Subcutaneous abdominal adipose tissue (tissue), 5 donors: ENCODE data around the gene CYSTM1.

Experiments
- H3K27ac ChIP-seq: one replicate; pipeline ENCODE4 v1.7.0; 2013; ENCODE audit warnings: low read depth, mild to moderate bottlenecking, inconsistent platforms, low read length, moderate library complexity
- H3K27me3 ChIP-seq, 5 donors: one replicate each; pipeline ENCODE4 v1.7.0; 2013; ENCODE audit warnings: low read length in 5 of 5, inconsistent platforms in 1 of 5; ENCODE audit not compliant: control insufficient read depth in 5 of 5, insufficient read depth in 4 of 5
- H3K36me3 ChIP-seq, 5 donors: one replicate each; pipeline ENCODE4 v1.7.0; 2013; ENCODE audit warnings: low read length in 5 of 5; ENCODE audit not compliant: control insufficient read depth in 5 of 5, insufficient read depth in 5 of 5
- H3K4me1 ChIP-seq, 5 donors: one replicate each; pipeline ENCODE4 v1.7.0; 2013; ENCODE audit warnings: low read length in 5 of 5, mild to moderate bottlenecking in 3 of 5, moderate library complexity in 1 of 5; ENCODE audit not compliant: control insufficient read depth in 5 of 5, insufficient read depth in 5 of 5
- H3K4me3 ChIP-seq, 5 donors: one replicate each; pipeline ENCODE4 v1.7.0; 2013; ENCODE audit warnings: low read length in 5 of 5, low read depth in 1 of 5
- H3K9ac ChIP-seq, 5 donors: one replicate each; pipeline ENCODE4 v1.7.0; 2013; ENCODE audit warnings: low read length in 5 of 5, mild to moderate bottlenecking in 4 of 5, moderate library complexity in 3 of 5
- H3K9me3 ChIP-seq, 5 donors: one replicate each; pipeline ENCODE4 v1.7.0; 2013; ENCODE audit warnings: low read length in 5 of 5; ENCODE audit not compliant: control insufficient read depth in 5 of 5
- donor health status: healthy.
- donor health status: healthy.
- donor health status: healthy.
- donor health status: healthy.
- donor health status: healthy.

CYSTM1 gene

DNA sequence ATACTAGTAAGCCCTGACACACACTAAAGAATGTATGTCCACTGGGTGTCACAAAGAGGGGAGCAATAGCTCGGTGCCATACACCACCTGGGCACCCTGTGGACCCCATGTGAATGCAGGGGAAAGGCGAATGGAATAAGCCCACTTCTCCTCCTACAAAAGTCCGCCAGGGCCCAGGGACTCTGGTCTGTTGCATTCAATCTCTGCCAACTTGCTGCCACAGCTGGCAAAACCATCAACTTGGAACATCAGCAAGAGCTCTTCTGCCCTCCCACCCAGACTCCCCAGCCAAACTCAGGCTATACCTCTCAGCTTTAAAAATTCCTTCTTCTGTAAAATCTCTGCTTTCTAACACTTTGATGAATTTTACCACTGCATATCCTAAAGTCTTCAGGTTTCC lies 73.4 kb downstream of the CYSTM1 start:
- peaks cover 0 to 34% (median 23%) of the 10 kb centered on the region in 5 donors for H3K36me3 ChIP-seq
- no peaks in the 10 kb centered on the region for H3K9me3 ChIP-seq
- no peak overlapping the region for H3K4me3 ChIP-seq
- no peak overlapping the region for H3K9ac ChIP-seq
- H3K4me1 ChIP-seq = peaks cover 2 to 41% (median 28%) of the 10 kb centered on the region in 5 donors
- H3K27me3 ChIP-seq = no peaks in the 10 kb centered on the region
- H3K27ac ChIP-seq = no peak overlapping the region

DNA sequence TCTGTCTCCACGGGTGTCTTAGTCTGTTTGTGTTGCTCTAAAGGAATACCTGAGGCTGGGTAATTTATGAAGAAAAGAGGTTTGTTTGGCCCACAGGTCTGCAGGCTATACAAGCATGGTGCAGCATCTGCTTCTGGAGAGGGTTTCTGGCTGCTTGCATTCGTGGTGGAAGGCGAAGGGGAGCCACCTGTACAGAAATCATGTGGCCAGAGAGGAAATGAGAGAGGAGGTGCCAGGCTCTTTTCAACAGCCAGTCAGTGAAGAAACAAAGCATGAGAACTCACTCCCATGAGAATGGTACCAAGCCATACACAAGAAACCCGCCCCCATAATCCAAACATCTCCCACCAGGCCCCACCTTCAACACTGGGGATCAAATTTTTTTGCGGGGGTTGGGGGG lies 74.5 kb downstream of the CYSTM1 start:
- Histone ChIP-seq H3K27me3 (no peaks in the 10 kb centered on the region), H3K27ac (no peak overlapping the region), H3K9me3 (no peaks in the 10 kb centered on the region), H3K9ac (no peak overlapping the region), H3K4me1 (peaks cover 2 to 47% (median 37%) of the 10 kb centered on the region in 5 donors), H3K4me3 (no peak overlapping the region), H3K36me3 (peaks cover 0 to 36% (median 20%) of the 10 kb centered on the region in 5 donors)

DNA sequence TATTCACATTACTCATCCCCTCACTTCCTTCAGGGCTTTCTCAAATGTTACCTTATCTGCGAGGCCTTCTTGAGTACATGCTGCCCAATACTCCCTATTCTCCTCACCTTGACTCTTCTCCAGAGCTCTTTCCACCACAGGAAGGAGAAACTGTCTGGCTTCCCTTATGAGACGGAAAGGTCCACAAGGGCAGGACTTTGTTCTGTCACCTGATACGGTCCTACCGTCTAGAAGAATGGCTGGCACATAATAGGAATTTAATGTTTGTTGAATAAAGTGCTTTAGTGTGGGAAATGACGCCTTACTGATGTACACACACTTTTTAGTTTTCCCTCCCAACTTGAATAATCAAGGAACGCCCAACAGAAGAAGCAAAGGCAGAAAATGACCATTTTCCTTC lies 75.4 kb downstream of the CYSTM1 start:
- H3K27me3 ChIP-seq = no peaks in the 10 kb centered on the region
- H3K36me3 ChIP-seq = peaks cover 0 to 36% (median 15%) of the 10 kb centered on the region in 5 donors
- no peak overlapping the region for H3K9ac ChIP-seq
- peaks cover 0 to 39% (median 28%) of the 10 kb centered on the region in 5 donors for H3K4me1 ChIP-seq
- H3K9me3 ChIP-seq = no peaks in the 10 kb centered on the region
- no peak overlapping the region for H3K4me3 ChIP-seq
- H3K27ac ChIP-seq = no peak overlapping the region

DNA sequence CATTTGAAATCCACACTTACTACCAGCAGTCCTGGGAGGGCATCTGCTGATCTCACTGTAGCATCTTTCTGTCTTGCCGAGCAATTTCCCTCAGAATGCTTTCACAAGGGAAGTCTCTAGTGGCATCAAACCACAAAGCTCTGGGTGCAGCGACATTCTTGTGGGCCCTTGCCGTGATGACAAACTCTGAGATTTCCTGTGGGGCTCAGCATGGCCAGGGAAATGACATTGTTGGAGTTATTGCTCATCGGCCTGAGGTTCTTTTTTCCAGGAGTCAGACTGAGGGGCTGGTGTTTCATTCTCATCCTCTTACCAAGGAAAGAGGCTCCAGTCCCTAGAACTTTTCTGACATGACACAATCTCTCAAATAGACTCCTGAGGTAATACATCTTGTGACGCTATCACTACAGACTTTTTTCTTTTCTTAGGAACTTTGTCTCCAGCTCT lies 76.6 kb downstream of the CYSTM1 start:
- no peaks in the 10 kb centered on the region for H3K27me3 ChIP-seq
- H3K4me3 ChIP-seq = no peak overlapping the region
- no peaks in the 10 kb centered on the region for H3K9me3 ChIP-seq
- no peak overlapping the region for H3K9ac ChIP-seq
- H3K27ac ChIP-seq = no peak overlapping the region
- H3K36me3 ChIP-seq = peaks cover 0 to 27% (median 9%) of the 10 kb centered on the region in 5 donors
- H3K4me1 ChIP-seq = peaks cover 0 to 27% (median 21%) of the 10 kb centered on the region in 5 donors

DNA sequence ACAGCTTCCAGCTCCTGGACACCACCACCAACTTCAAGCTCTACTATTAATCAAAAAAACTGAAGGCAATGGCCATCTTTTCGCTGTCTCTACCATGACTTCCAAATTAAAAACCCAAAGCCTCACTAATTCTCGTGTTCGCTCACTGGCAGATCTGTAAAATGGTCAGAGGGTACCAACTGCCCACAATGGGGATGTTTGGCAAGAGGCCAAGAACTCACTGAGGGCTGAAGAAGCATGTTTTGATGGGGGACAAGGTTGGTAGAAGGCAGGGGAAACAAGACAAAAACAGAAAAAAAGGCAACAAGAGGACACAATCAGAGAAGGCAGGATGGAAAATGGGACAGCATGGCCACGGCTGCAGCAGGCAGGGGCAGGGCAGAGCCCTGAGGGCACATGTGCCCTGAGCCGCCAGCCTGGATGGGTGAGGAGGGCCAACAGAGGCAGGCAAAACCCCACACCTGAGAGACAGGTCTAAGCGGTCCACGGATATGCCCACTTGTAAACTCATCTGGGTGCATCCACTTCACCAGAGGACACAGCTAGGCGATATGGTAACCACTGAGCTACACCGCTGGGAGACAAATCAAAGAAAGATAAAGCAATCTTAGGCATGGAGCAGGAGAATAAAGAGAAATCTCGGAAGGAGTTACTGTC lies 77.6 kb downstream of the CYSTM1 start:
- no peak overlapping the region for H3K9ac ChIP-seq
- H3K36me3 ChIP-seq = peaks cover 0 to 26% (median 9%) of the 10 kb centered on the region in 5 donors
- H3K27me3 ChIP-seq = no peaks in the 10 kb centered on the region
- H3K27ac ChIP-seq = no peak overlapping the region
- peaks cover 0 to 23% (median 16%) of the 10 kb centered on the region in 5 donors for H3K4me1 ChIP-seq
- H3K9me3 ChIP-seq = no peaks in the 10 kb centered on the region
- H3K4me3 ChIP-seq = no peak overlapping the region

DNA sequence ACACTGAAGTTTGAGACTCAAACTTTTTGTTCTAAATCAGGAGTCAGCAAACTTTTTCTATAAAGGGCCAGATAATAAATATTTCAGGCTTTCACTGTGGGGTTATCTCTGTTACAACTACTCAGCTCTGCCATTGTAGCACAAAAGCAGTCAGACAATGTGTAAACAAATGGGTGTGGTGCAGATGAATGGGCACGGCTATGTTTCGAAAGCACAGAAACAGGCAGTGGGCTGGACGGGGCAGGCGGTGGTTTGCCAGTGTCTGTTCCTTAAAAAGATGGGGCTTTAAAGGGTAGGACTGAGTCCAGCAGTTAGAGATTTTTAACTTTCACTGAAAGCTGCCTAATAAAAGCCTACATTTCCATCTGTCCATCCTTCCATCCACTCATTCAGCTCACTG lies 79.0 kb downstream of the CYSTM1 start:
- no peak overlapping the region for H3K9ac ChIP-seq
- no peak overlapping the region for H3K27ac ChIP-seq
- H3K4me1 ChIP-seq = peaks cover 0 to 23% (median 14%) of the 10 kb centered on the region in 5 donors
- H3K9me3 ChIP-seq = no peaks in the 10 kb centered on the region
- H3K36me3 ChIP-seq = peaks cover 0 to 36% (median 16%) of the 10 kb centered on the region in 5 donors
- no peak overlapping the region for H3K4me3 ChIP-seq
- no peaks in the 10 kb centered on the region for H3K27me3 ChIP-seq

GRCh38 chr5:140255460-140256157 lies 80.6 kb downstream of the CYSTM1 start:
- H3K9me3 ChIP-seq = no peaks in the 10 kb centered on the region
- H3K36me3 ChIP-seq = peaks cover 0 to 23% (median 7%) of the 10 kb centered on the region in 5 donors
- no peak overlapping the region for H3K27ac ChIP-seq
- H3K4me1 ChIP-seq = peaks cover 0 to 22% (median 14%) of the 10 kb centered on the region in 5 donors
- no peaks in the 10 kb centered on the region for H3K27me3 ChIP-seq
- no peak overlapping the region for H3K4me3 ChIP-seq
- no peak overlapping the region for H3K9ac ChIP-seq

DNA sequence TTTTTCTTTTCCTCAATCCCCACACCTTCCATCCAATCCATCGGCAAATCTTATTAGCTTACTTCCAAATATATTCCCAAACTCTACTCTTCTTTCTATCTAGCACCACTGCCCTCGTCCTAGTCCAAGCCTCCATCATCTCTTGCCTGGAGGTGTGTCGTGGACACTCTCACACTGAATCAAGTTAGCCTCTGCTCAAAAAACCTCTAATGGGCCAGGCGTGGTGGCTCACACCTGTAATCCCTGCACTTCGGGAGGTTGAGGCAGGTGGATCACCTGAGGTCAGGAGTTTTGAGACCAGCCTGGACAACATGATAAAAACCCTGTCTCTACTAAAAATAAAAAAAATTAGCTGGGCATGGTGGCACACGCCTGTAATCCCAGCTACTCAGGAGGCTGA lies 81.7 kb downstream of the CYSTM1 start:
- Histone ChIP-seq H3K27ac (no peak overlapping the region), H3K9ac (no peak overlapping the region), H3K36me3 (peaks cover 0 to 22% (median 7%) of the 10 kb centered on the region in 5 donors), H3K4me1 (peaks cover 0 to 25% (median 20%) of the 10 kb centered on the region in 5 donors), H3K4me3 (no peak overlapping the region), H3K9me3 (no peaks in the 10 kb centered on the region), H3K27me3 (no peaks in the 10 kb centered on the region)

DNA sequence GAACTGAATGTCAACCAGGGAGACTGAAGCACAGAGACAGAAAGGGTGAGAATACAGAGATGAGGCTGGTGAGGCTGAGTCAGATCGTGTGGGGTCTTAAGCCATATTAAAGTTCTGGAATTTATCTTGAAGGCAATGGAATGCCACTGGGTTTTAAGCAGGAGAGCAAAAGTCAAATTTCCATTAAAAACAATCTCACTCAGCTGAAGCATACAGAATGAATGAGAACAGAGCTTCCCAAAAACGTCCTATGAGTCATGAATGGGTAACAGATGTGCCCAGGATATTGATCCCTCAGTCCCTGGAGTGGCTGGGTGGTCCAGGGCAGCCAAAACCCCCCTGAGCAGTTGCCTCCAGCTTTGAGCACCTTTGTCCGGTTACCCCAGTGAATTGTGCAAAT lies 83.0 kb downstream of the CYSTM1 start:
- Histone ChIP-seq H3K9ac (no peak overlapping the region), H3K27ac (no peak overlapping the region), H3K9me3 (no peaks in the 10 kb centered on the region), H3K4me1 (peaks cover 0 to 26% (median 21%) of the 10 kb centered on the region in 5 donors), H3K36me3 (peaks cover 0 to 26% (median 4%) of the 10 kb centered on the region in 5 donors), H3K4me3 (no peak overlapping the region), H3K27me3 (no peaks in the 10 kb centered on the region)

DNA sequence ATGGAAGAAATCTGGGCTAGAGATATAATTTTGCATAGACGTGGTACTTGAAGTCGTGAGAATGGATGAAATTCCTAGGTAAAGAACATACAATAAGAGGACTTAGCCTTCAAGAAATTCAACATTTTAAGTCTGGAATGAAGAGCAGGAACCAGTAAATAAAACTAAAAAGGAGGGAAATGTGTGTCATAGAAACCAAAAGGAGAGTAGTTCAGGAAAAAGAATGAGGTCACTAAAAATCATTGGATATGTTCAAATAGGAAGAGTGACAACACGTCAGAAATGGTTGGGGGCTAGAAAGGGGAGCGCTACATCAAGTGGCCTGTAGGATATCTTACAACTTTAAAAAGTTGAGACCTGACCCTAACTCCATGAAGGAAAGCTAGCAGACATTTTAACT lies 83.9 kb downstream of the CYSTM1 start:
- Histone ChIP-seq H3K4me3 (no peak overlapping the region), H3K4me1 (peaks cover 0 to 22% (median 16%) of the 10 kb centered on the region in 5 donors), H3K27ac (no peak overlapping the region), H3K27me3 (no peaks in the 10 kb centered on the region), H3K9me3 (no peaks in the 10 kb centered on the region), H3K36me3 (peaks cover 0 to 26% (median 4%) of the 10 kb centered on the region in 5 donors), H3K9ac (no peak overlapping the region)
